NCI-H446 (cell line): ENCODE results near the gene ZNF878.

Experiments
- DNase-seq, 2 experiments: peaks; one replicate each; lab custom pipeline; 2025; lab: John Stamatoyannopoulos, UW

ZNF878 gene

DNA sequence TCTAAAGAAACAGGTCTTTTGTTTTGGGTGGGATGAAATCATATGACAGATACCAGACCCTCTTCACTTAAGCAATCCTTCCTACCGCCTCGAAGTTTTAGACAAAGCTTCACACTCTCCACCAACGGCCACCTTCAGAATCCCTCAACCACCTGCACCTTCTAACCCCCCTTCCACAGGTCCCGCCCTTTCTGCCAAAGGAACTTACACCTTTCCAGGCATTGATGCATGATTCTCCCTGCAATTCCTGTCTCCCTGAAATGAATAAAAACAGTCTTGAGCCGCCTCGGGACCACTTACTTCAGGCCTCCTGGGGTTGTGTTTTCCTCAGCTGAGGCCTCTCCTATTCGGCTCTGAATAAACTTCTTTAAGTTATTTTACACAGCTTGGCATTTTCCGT lies 18.1 kb downstream of the ZNF878 start:
- no peak for DNase-seq

GRCh38 chr19:12034198-12034597 lies 18.6 kb downstream of the ZNF878 start:
- DNase-seq, result no peak

DNA sequence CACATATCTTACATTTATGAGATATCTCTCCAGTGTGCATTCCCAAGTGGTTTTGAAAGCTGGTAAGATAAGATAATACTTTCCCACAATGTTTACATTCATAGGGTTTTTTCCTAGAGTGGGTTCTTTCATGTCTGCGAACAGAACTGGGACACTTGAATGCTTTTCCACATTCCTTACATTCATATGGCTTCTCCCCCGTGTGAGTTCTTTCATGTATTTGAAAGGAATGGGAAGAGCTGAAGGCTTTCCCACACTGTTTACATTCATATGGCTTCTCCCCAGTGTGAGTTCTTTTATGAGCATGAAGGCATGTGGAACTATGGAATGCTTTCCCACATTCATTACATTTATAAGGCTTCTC lies 37.0 kb downstream of the ZNF878 start:
- no peak for DNase-seq

DNA sequence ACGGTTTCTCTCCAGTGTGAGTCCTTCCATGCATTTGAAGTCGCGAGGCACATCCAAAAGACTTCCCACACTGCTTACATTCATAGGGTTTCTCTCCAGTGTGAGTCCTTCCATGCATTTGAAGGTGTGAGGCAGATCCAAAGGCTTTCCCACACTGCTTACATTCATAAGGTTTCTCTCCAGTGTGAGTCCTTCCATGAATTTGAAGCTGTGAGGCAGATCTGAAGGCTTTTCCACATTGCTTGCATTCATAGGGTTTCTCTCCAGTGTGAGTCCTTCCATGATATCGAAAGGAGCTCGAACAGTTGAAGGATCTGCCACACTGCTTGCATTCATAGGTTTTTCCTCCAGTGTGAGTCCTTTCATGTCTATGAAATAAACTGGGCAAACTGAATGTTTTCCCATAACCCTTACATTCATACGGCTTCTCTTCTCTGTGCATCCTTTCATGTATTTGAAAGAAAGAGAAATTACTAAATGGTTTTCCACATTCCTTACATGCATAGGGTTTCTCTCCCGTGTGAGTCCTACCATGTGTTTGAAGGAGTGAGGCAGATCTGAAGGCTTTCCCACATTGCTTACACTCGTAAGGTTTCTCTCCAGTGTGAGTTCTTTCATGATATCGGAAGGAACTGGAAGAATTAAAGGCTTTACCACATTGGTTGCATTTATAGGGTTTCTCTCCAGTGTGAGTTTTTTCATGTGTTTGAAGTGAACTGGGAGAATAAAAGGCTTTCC lies 37.6 kb downstream of the ZNF878 start:
- no peak for DNase-seq

GRCh38 chr19:12000152-12000981 lies 52.4 kb downstream of the ZNF878 start:
- DNase-seq, result no peak

- no peak for DNase-seq
Measured at GRCh38 chr19:11995174-11995573, 57.6 kb downstream of the ZNF878 start.
